GM12892 (cell line): Measurements from ENCODE around the gene SLC31A2.
"Not testable (repeated sequence)": the region's sequence is repeated elsewhere in the genome, so short reads cannot be mapped to it uniquely, and the experiment has no call there.

Experiments
- DNase-seq: peaks from one replicate; pipeline ENCODE4 v3.0.0; 2011; ENCODE audit not compliant: insufficient read length
- FAIRE-seq: peaks from 2 replicates; lab custom pipeline; 2011; peaks lifted over from hg19 to GRCh38; lab: Jason Lieb, UNC
- POLR2A ChIP-seq: IDR thresholded peaks from 2 replicates; pipeline ENCODE4 v1.6.1; 2011; ENCODE audit warnings: low read depth, low read length, control low read depth
- POLR2AphosphoS5 ChIP-seq: IDR thresholded peaks from 2 replicates; pipeline ENCODE4 v1.6.1; 2011; ENCODE audit warnings: low read depth, low read length, control low read depth
- TAF1 ChIP-seq: IDR thresholded peaks from 2 replicates; pipeline ENCODE4 v1.6.1; 2011; ENCODE audit warnings: low read depth, mild to moderate bottlenecking, control low read depth, low read length, borderline replicate concordance

Gene SLC31A2

GRCh38 chr9:113138760-113139159 lies 12.0 kb upstream of the SLC31A2 start:
- no peak for FAIRE-seq
- TF ChIP-seq TAF1 (no peak), POLR2A (no peak), POLR2AphosphoS5 (no peak)

DNA sequence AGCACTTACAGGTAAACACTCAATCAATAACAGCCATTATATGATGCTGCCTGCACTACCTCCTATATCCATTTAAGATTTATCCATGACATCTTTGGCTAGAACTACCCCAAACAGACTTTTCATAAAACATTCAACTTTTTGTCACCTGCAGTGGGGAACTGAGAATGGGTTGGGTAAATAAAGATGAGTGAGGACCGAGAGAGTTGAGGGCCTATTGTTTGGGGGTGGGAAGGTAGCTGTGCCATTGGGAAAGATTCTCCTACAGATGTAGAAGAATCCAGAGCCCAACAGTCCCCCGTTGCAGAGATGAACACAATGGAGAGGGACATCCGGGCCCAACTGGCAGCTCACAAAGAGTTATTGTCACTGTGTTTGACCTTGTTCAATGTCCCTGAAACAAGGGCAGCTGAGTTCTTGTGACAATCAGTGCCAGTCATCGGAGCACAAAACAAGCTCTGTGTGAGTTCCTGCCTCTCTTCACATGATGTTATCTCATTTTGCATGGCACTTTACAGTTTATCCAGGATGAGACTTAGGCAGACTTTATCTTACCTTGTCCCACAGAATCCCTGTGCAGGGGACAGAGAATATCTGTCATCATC lies 11.5 kb upstream of the SLC31A2 start:
- no peak for DNase-seq
- no peak for TF ChIP-seq POLR2AphosphoS5
- no peak for TF ChIP-seq TAF1
- TF ChIP-seq POLR2A: no peak
- no peak for FAIRE-seq

More at GRCh38 chr9:113138760-113139159, 12.0 kb upstream of the SLC31A2 start:
- no peak for DNase-seq

GRCh38 chr9:113139953-113140352 lies 10.9 kb upstream of the SLC31A2 start:
- FAIRE-seq: no peak
- no peak for DNase-seq
- no peak for TF ChIP-seq TAF1
- TF ChIP-seq POLR2AphosphoS5: no peak
- no peak for TF ChIP-seq POLR2A

DNA sequence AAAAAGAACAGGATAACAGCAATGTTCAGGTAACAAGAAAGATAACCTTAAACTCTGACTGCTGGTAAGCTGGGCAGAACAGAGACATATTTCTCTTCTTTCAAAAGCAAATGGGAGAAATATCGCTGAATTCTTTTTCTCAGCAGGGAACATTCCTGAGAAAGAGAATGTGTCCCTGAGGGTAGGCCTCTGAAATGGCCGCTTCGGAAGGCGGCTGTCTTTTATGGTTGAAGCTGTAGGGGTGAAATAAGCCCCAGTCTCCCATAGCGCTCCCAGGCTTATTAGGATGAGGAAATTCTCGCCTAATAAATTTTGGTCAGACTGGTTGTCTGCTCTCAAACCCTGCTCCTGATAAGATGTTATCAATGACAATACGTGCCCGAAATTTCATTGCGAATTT lies 9.9 kb upstream of the SLC31A2 start:
- FAIRE-seq, DNase-seq: not testable (repeated sequence)

DNA sequence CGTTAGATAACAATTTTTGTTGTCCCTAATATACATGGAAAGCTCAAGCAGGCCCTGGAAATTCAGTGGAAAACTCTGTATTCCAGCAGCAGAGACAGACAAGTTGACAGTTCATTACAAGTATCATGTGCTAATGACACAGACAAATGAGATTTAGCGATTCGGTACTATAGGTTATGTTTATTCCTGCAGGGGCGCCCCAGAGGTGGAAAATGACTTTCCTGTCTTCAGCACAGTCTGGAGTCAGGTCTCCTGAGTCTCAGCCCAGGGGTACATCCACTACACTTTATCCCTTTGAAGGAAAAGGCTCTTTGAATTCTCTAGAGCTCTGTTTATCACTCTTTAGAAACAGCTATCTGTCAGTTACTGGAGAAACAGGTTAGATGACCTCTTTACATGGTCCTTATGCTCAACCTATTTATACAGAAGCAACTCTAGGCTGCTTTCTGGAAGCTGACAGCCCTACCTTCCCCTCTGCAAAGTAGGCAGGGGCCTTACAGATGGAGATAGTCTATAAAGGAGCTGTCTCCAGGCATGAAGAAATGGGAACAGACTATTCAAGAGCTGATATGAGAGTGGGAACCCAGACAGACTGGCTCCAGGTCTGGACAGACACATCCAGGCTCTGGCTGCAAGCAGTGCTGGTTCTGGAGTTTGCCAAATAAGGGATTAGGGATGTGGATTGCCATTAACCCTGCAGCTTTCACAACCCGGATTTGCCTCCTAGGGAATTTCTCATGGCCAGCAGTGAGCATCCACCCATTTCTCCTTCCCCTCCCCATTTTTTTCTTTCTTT lies 7.2 kb upstream of the SLC31A2 start:
- no peak for TF ChIP-seq POLR2A
- no peak for TF ChIP-seq POLR2AphosphoS5
- no peak for TF ChIP-seq TAF1
- FAIRE-seq (no peak), DNase-seq (no peak)

- FAIRE-seq (no peak), DNase-seq (no peak)
- TF ChIP-seq POLR2AphosphoS5 (no peak), POLR2A (no peak), TAF1 (no peak)
These were observed 2.5 kb upstream of the SLC31A2 start for GRCh38 chr9:113148372-113148705.

DNA sequence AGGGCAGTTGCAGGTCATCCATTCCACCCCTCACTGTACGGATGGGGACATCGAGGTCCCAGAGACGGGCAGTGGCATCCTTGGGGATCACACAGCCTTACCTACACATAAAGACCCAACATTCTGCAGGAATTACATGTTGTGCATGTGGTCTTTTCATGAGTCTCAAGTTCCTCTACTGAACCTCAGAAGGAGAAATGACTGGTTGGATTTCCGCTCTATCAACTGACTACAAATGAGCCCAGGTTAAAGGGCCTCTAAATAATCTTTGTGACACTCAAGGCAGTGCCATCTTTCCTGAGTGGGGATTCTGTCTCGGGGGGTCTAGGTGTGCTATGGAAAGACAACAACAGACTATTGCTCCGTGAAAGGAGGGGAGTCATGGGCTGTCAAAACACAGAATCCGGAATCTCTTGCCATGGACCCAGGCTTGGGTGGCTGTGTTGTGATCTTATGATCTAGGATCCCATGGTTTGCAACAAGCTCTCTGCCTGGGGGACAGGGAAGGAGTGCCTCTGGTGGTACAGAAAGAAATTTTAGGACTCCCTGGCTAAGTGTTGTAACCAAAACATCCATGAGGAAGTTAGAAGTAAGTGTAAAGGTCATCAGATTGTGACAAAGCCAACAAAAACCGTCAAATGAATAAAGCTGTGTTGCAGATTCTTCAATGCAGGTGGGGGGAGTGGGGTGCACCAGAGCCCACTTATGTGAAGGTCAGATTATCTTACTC lies 1.9 kb upstream of the SLC31A2 start:
- no peak for TF ChIP-seq TAF1
- no peak for TF ChIP-seq POLR2A
- no peak for TF ChIP-seq POLR2AphosphoS5

GRCh38 chr9:113149561-113149960 lies 1.2 kb upstream of the SLC31A2 start:
- FAIRE-seq, DNase-seq: not testable (repeated sequence)

More for the DNA sequence above, 1.9 kb upstream of the SLC31A2 start:
- FAIRE-seq (no peak), DNase-seq (no peak)

DNA sequence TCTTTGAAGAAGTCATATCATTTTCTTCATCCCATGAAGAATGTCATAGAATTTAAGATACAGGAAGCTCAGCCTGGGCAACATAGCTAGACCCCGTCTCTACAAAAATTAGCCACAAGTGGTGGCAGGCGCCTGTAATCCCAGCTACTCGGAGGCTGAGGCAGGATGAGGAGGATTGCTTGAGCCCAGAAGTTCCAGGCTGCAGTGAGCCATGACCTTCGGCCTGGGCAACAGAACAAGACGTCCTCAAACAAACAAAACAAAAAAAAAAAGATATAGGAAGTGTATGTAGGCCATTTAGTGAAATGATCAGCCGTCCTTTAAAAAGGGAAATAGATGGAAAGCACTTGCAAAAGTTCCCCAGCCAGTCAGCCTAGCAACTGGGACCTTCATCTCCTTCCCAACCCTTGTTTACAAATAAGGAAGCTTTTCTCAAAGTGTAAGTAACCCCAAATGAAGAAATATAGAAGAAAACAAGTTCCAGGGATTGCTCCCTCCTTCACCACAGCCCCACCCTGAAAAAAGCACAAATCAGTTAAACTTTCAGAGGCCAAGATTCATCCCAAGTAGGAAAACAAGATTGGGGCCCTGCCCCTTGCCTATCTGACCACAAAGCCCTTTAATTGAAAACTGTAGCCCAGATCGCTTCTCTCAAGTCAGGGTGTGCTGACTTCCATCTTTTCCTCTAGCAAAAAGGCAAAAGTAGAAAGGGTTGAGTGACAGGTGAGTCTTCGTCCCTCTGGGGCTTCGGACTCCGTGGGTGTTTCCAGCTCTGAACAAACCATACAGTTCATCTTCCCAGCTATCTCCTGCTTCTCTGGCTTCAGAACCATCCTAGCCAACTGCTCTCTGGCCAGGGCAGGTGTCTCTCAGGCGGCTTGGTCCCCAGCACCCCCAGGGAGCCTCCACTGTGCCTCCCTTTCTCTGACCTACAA lies 1.2 kb downstream of the SLC31A2 start:
- TF ChIP-seq POLR2A (no peak), TAF1 (no peak), POLR2AphosphoS5 (no peak)
- DNase-seq (no peak), FAIRE-seq (no peak)

DNA sequence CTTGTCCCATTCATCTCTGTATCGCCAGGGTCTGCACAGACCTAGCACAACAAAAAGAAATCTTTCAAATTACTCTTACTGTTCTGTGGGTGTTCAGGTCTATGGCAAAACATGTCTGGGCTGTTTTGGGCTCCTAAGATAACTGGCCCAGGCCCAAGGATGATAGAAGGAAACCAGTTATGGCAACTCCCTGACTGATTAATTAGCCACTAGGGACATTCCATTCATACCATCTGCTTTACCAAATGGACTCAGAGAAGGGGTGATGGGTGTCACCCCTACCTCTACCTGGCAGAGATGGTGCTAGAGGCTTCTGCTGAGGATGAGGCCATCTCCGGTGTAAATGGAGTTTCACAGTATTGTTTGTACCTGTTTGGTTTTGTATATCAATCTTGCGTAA lies 1.9 kb downstream of the SLC31A2 start:
- FAIRE-seq: no peak
- TF ChIP-seq POLR2A (no peak), POLR2AphosphoS5 (no peak), TAF1 (no peak)
- no peak for DNase-seq

DNA sequence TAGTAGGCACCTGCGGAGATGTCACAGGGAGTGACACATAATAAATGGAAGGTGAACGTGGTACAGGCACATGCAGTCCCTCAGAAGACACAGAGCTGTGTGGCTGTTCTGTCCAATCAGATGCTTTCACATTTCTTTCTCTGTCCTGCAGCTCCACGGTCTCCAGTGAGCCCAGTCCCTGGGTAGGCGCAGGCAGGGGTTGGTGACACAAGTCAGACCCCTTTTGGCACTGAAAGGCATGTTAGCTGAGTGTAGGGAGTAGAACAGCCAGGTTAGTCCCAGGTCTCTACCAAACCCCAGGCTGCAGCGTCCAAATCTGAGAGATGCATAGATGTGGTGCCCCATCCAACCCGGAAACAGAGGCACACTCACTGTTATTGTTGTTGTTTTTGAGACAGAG lies 2.8 kb downstream of the SLC31A2 start:
- TF ChIP-seq TAF1: no peak
- no peak for TF ChIP-seq POLR2AphosphoS5
- FAIRE-seq (no peak), DNase-seq (no peak)
